ENCODE data around the gene C10orf90. TPM values are rescaled to one million over a fixed set of nuclear protein-coding genes. Genes with fewer than 3 reads are reported as not detected.

C10orf90 gene
- total RNA-seq, 1 donor from 2014 or later, result not detected

DNA sequence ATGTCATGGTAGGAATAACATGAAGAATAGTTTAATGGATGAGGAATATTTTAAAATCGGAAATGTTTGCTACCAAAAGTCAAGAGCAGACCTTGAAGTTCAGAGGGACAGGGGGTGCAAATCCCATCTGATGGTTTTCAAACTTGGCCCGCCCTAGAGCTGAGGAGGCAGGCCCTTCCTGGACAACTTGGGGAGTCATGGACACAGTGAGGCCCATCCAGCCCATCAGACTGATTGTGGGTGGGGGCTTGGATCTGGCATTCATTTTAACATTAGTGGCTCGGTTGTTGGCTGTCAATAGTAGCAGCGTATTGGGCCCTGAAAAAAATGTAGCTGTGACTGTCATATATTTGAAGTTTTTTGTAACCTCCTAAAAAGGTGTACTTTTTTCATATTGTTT lies 2.0 kb downstream of the C10orf90 start:
- no peaks in the 10 kb centered on the region for H3K36me3 Mint-ChIP-seq (ENCODE audit: unreplicated experiment)
- H3K4me1 Mint-ChIP-seq (ENCODE audit: low read depth, unreplicated experiment), result peaks cover 4% of the 10 kb centered on the region
- peaks cover 5% of the 10 kb centered on the region for H3K9me3 Mint-ChIP-seq (ENCODE audit: unreplicated experiment)
- H3K27ac Mint-ChIP-seq (ENCODE audit: unreplicated experiment), result no peak overlapping the region
- H3K4me3 Mint-ChIP-seq (ENCODE audit: unreplicated experiment), result no peak overlapping the region
- DNase-seq, result no peak
- TF ChIP-seq, protein P1, sequence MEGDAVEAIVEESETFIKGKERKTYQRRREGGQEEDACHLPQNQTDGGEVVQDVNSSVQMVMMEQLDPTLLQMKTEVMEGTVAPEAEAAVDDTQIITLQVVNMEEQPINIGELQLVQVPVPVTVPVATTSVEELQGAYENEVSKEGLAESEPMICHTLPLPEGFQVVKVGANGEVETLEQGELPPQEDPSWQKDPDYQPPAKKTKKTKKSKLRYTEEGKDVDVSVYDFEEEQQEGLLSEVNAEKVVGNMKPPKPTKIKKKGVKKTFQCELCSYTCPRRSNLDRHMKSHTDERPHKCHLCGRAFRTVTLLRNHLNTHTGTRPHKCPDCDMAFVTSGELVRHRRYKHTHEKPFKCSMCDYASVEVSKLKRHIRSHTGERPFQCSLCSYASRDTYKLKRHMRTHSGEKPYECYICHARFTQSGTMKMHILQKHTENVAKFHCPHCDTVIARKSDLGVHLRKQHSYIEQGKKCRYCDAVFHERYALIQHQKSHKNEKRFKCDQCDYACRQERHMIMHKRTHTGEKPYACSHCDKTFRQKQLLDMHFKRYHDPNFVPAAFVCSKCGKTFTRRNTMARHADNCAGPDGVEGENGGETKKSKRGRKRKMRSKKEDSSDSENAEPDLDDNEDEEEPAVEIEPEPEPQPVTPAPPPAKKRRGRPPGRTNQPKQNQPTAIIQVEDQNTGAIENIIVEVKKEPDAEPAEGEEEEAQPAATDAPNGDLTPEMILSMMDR (IDR thresholded peaks at IDR 0.05; ENCODE audit: partially characterized antibody, unreplicated experiment), result no peak
- peaks cover 2% of the 10 kb centered on the region for H3K27me3 Mint-ChIP-seq (ENCODE audit: unreplicated experiment)

DNA sequence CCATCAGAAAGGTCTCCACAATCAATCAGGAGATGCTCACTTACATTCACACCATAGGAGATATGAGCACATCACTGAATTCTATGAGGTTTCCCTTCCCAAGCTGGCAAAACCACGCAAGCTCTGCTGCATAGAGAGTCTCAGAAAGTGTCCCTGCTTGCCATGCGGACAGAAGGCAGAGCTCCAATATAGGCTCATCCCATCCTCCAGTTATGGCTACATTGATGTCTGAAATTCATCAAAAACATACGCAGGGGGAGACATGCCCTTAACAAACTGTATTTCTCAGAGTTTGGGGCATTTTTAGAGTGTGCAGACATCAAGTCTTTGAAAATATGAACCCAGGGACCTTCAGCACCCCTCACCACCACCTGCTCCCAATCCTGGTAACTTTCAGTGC lies 2.9 kb downstream of the C10orf90 start:
- TF ChIP-seq, protein P1 (IDR thresholded peaks at IDR 0.05; ENCODE audit: partially characterized antibody, unreplicated experiment), result no peak
- H3K9me3 Mint-ChIP-seq (ENCODE audit: unreplicated experiment), result peaks cover 5% of the 10 kb centered on the region
- peaks cover 3% of the 10 kb centered on the region for H3K4me1 Mint-ChIP-seq (ENCODE audit: low read depth, unreplicated experiment)
- peaks cover 2% of the 10 kb centered on the region for H3K27me3 Mint-ChIP-seq (ENCODE audit: unreplicated experiment)
- H3K27ac Mint-ChIP-seq (ENCODE audit: unreplicated experiment), result no peak overlapping the region
- DNase-seq, result no peak
- no peaks in the 10 kb centered on the region for H3K36me3 Mint-ChIP-seq (ENCODE audit: unreplicated experiment)
- no peak overlapping the region for H3K4me3 Mint-ChIP-seq (ENCODE audit: unreplicated experiment)

DNA sequence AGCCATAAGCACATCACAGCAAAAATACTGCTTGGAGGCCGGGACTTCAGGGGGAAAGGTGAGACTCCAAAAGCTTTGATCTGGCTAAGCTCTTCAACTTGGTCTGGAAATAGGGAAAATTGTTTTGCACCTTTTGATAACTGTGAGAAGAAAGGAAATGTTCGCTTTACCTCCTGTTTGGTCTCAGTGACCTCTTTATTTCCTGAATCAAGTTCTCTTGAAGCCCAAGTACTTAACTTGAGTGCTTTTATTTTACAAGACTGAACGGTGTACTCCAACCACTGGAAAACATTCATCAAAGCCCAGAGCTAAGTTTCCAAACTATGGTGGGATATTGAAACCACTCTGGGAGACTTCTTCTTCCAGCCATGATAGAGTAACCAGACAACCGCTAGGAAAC lies 5.3 kb downstream of the C10orf90 start:
- no peaks in the 10 kb centered on the region for H3K4me1 Mint-ChIP-seq (ENCODE audit: low read depth, unreplicated experiment)

DNA sequence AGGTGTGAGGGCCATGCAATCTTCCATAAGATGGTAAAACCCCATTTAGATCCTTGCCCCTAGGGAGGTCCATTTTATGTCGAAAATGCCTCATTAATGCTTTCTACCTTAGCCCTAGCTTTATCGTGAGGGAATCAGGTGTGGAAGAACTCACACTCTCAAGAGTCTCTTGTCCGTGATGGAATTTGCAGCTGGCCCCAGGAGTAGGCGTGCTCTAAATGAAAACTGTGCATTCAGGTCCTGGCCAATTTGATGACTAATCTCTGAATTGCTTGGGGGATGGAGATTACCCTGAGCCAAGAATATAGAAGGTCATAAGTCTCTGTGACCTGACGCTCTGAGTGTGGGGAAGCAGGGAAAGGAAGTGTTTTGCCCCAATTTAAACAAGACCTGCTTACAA lies 6.6 kb downstream of the C10orf90 start:
- Mint-ChIP-seq H3K27ac (ENCODE audit: unreplicated experiment) (no peak overlapping the region), H3K4me3 (ENCODE audit: unreplicated experiment) (no peak overlapping the region), H3K9me3 (ENCODE audit: unreplicated experiment) (no peaks in the 10 kb centered on the region), H3K4me1 (ENCODE audit: low read depth, unreplicated experiment) (no peaks in the 10 kb centered on the region), H3K27me3 (ENCODE audit: unreplicated experiment) (peaks cover 2% of the 10 kb centered on the region), H3K36me3 (ENCODE audit: unreplicated experiment) (no peaks in the 10 kb centered on the region)
- DNase-seq, result no peak
- TF ChIP-seq, protein P1 (IDR thresholded peaks at IDR 0.05; ENCODE audit: partially characterized antibody, unreplicated experiment), result no peak

More for the DNA sequence above, 5.3 kb downstream of the C10orf90 start:
- peaks cover 2% of the 10 kb centered on the region for H3K27me3 Mint-ChIP-seq (ENCODE audit: unreplicated experiment)
- no peaks in the 10 kb centered on the region for H3K9me3 Mint-ChIP-seq (ENCODE audit: unreplicated experiment)
- no peak for DNase-seq
- no peaks in the 10 kb centered on the region for H3K36me3 Mint-ChIP-seq (ENCODE audit: unreplicated experiment)
- no peak overlapping the region for H3K4me3 Mint-ChIP-seq (ENCODE audit: unreplicated experiment)
- H3K27ac Mint-ChIP-seq (ENCODE audit: unreplicated experiment), result no peak overlapping the region
- TF ChIP-seq, protein P1 (IDR thresholded peaks at IDR 0.05; ENCODE audit: partially characterized antibody, unreplicated experiment), result no peak

DNA sequence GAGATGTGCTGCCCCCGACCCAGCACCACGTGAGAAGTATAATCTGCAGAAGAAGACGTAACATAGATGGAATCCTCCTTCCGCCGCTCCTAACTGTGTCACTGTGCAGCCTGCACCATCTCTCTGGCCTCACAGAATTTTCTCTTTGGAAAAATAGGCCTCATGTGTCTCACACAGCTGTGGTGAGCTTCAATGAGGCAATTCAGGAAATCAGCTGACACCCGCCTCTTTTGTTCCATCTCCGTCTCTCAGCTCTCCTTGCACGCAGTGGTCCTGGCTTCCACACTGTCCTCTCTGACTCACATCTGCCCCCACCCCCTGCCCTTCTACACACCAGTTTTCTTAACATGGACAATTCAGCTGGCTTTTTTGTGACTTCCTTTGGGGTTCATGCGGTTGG lies 7.2 kb downstream of the C10orf90 start:
- Mint-ChIP-seq H3K4me3 (ENCODE audit: unreplicated experiment) (no peak overlapping the region), H3K27ac (ENCODE audit: unreplicated experiment) (no peak overlapping the region), H3K36me3 (ENCODE audit: unreplicated experiment) (no peaks in the 10 kb centered on the region), H3K27me3 (ENCODE audit: unreplicated experiment) (peaks cover under 1% of the 10 kb centered on the region), H3K4me1 (ENCODE audit: low read depth, unreplicated experiment) (no peaks in the 10 kb centered on the region), H3K9me3 (ENCODE audit: unreplicated experiment) (no peaks in the 10 kb centered on the region)
- no peak for DNase-seq
- TF ChIP-seq, protein P1 (IDR thresholded peaks at IDR 0.05; ENCODE audit: partially characterized antibody, unreplicated experiment), result no peak

All from glutamatergic neuron (in vitro differentiated cells).